GM18498 (cell line): ENCODE measurements around the gene FXYD2.
"Not testable (repeated sequence)": the region's sequence is repeated elsewhere in the genome, so short reads cannot be mapped to it uniquely, and the experiment has no call there.

Experiments used
- ATAC-seq: cut with Tn5 transposase; IDR thresholded peaks from one replicate; pipeline ENCODE4 v1.9.1; 2021; ENCODE audit warnings: mild to moderate bottlenecking, moderate library complexity; ENCODE audit not compliant: unreplicated experiment

Gene FXYD2

DNA sequence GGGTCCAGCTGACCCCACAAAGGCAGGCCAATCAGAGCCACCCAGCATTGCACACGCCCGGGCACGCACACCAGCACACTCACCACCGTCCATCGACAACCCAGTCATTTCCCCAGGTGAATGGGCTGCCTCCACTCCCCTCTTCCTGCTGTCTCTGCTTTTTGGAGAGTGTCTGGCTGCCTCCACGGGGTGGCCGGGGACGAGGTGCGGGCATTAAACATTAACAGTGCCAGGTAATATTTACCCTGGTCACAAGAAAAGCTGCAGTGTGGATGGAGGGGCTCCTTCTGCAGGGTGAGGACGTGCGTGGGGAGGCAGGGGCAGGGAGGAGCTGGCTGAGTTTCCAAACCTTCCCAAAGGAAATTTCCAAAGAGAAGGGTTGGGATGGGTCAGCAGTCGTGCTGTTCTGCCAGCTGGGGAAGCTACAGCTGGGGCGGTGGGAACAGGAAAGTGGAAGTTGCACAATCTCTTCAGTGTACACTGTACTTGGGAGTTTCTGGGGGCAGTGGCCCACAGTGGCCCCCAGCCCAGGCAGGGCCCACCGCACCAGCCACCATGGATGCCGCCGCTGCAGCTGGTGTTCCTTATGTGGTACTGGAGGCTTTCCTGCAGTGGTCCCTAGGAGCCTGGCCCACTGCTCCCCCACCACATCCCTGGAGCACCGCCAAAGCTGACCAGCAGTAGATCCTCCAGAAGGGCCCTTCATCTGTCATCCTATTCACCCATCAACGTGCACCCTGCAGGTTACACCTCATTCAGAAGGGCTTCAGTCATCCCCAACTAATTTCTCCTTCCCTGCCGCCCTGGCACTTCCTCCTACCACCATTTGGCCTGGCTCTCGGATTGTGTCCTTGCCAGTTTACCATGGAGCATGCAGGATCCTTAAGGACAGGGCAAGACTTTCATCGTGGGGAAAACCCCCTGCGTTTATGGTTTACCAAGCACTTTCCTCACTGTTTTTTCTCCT lies at the start of gene FXYD2:
Gene FXYD2 (minus strand): TSS at position 174 of the 967 bp plus-strand sequence. CDS start 66 bp downstream, at position 108.
- ATAC-seq: no peak

DNA sequence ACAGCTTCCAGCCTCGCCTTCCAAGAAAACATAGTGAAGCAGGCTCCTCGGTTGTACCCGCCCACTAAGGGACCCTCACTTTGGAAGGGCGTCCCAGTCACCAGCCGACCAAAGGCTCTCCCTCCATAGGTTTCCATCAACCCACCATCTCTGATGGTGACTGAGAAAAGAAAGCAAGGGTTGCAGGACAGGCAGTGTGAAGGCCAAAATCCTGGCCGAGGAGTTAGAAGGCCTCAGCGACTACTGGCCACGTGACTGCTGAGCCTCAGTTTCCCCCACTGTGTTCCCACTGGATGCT lies 49.2 kb upstream of the FXYD2 start:
- ATAC-seq: no peak

DNA sequence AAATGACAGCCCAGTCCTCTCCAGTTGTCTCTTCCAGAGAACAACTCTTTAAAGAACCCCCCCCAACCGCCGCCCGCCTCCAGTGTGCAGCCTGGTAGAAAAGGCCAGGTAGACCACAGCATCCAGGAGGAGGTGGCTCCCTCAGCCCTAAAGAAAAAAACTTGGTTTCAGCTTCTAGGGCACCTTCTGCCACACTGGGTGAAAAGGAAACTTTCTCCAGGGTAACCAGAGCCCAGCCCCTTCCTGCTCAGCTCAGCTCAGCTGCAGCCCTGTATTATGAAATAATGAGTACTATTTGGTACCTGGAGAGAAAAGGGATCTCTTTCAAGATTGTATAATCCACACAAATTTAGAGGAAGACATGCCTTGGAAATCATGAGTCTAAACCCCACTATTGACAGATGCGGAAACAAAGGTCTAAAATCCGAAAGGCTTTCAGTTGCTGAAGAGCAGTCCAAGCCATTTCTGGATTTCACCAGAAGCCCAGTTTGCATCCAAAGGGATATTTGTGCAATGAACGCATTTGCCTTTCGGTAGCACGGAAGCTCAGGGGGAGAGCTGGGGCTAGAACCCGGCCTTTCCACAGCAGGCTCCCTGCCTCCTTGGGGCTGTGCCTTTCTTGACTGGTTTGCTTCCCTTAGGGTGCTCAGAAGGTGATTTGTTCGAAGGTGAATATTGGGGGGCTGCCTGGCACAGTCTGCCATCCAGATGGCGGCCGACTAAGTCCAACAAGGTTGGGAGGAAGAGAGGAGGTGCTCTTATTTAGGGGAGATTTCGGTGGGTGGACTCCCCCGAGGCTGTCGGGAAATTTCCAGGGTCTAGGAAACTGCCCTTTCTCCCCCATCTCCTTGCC lies 48.7 kb upstream of the FXYD2 start:
- no peak for ATAC-seq

DNA sequence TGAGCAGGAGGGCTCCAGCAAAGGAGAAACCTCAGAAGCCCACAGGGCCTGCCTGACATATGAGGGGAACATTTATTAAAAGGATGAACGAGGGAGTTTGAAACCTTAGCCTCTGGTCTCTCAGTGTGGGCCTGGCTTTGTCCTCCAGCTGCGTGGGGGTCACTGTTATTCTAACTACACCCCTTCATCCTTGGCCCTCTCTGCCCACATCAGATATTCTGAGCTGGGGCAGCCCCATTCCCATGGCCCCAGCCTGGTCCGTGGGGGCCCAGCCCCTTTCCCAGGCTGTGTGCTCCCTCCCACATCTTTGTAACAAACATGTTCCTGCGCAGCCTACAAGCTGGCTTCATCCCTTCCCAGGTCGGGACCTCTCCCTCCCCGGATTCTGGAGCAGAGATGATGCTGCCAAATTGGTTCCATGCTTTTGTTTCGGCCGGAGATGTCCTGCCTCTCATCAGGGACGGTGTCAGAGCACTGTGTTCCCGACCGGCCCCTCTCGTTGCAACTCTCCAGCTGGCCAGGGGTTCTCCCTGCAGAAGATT lies 47.9 kb upstream of the FXYD2 start:
- no peak for ATAC-seq

DNA sequence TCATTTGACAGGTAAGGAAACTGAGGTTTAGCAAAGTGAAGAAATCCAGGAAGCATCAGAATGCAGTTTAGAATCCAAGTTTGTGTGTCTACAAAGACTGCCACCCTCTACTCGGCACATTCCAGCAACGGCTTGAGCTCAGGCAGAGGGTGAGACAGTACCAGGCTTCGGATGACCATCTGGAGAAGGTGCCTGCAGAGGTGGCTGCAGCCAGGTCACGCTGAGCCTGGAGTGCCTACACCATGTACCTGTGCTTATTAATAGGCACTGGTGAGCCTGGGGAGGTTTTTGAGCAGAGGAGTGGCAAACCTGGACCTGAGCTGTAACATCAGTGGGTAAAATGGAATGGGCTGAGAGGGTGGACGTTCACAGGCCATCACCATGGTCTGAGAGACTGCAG lies 47.2 kb upstream of the FXYD2 start:
- ATAC-seq: no peak

DNA sequence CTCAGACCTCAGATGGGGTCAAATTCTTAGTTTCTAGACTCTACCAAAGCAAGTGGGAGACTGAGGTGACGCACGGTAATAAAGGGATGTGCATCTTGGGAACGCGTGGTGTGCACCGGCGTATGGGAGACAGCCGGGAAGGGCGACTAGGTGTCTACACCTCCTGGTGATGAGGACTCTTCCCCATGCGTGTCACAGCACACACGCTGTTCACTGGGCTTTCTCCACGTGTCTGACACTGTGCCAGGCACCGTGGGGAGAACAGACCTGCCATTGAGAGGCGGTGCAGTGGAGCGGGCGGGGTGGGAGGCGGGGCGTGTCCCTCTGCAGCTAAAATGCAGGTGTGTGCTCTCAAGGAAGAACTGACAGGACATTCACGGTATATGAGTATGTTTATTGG lies 46.6 kb upstream of the FXYD2 start:
- ATAC-seq: no peak

DNA sequence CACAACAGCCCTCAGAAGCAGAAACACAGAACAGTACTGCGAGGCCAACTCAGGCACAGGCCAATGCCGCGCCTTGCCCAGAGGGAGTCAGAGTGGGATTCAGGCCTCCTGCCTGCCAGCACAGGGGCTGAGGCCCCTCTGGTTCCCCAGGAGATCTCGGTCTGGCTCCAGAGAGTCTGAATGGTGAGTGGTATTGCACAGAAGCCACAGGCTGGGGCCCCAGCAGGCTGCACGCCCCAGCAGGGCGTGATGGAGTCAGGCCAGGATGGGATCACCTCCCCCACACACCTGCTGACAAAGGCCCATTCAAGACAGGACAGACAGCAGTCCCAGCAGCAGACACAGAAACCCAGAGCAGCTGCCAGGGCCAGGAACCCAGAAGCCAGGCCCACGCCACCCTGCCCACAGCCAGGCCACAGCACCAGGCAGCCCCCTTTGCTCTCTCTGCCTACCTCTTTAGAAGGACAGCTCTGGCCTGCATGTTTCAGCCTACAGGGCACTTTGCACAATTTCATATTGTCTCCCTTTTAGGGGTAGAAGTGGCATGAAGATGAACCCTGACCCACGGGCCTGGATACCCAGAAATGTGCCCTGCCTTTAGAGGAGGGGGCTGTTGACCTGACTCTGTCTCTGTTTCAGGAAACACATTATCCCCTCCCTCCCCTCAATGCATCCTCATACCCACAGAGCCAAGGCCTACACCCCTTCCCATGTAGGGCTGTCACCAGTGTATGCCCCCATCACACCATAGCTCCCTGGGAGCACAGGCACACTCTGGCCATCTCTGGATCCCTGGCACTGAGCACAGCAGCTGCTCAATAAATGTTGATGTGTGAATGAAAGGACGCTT lies 45.8 kb upstream of the FXYD2 start:
- ATAC-seq: no peak

DNA sequence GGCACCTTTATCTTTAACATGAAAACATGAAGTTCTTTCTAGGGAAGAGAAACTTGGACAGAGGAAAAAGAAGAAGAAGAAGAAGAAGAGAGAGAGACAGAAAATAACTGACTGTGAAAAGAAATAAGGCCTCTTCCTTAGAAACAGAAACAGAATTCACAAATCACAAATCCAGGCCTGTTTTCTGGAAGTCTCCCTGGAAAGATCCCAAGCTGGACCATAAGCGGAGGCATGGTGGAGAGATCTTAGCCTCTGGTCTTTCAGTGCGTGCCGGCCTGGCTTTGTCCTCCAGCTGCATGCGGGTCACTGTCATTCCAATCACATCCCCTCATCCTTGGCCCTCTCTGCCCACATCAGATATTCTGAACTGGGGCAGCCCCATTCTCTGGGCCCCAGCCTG lies 45.1 kb upstream of the FXYD2 start:
- ATAC-seq: no peak

DNA sequence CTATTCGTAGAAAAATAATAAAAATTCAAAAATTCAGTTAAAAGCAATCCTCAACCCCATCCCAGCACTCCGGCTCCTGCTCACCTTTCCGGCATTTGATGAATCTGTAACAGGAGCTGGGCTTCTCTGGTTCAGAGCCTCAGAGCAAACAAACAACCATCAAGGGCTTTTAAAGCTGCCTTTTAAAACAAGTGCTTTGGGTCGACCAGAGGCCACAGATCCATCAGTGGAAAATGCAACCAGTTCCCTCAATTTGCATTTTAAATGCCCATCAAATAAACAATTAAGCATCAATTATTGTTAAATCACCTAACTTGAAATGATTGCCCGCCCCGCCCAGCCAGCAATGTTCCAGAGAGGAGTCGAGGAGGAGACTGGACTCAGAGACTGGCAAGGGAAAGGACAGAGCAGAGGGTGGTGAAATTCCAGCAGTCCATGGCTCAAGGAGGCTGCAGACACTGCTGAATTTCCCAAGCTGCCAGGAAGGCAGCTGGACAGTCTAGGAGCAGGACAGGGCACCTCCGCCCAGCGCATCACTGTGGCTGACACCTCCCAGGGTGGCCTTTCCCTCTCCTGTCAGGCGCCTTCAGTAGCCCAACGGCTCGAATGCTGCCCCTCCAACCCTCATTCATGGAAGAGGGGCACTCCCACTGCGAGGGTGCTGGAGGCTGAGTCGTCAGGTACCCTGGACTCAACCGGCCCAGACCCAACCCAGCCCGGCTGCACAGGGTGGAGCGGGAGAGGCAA lies 44.4 kb upstream of the FXYD2 start:
- no peak for ATAC-seq

DNA sequence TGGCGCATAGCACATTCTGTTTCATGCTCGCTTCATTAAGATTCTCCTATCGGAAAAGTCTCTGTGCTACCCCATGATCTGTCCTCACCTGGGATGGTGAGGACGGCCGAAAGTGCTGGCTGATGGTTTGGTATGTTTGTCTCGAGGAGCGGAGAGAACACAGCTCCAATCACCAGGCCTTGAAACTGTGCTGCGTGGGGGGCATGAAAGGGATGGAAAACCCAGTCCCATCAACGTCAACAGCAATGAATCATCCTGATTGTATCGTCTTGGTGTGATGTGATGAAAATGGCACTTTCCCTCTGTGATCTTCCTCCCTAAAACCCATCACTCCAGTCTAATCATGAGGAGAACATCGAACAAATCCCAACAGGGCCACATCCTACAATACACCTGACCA lies 43.5 kb upstream of the FXYD2 start:
- no peak for ATAC-seq

DNA sequence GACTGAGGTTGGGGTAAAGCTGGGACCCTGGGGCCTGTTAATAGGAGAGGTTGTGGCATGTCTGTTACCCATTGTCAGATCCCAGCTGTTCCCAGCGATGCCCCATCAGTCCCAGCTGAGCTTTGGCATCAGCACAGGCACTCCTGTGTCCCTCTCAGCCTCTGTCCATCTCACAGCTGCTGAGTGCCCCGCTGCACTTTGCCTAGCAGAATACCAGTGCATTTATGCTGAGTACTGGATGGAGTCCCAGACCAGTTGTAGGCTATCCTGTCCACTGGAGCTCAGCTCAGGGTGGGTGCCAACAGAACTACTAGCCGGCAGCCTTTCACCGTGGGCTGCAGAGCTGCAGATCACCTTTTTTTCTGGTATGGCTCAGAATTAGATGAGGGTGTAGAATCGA lies 42.0 kb upstream of the FXYD2 start:
- no peak for ATAC-seq

DNA sequence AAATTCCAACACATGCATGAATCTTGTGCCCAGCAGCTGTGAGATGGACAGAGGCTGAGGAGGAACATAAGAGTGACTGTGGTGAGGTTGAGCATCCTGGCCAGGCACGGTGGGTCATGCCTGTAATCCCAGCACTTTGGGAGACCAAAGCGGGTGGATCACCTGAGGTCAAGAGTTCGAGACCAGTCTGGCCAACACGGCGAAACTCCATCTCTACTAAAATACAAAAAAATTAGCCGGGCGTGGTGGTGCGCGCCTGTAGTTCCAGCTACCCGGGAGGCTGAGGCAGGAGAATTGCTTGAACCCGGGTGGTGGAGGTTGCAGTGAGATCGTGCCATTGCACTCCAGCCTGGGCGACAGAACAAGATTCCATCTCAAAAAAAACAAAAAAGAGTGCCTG lies 41.0 kb upstream of the FXYD2 start:
- ATAC-seq: not testable (repeated sequence)

DNA sequence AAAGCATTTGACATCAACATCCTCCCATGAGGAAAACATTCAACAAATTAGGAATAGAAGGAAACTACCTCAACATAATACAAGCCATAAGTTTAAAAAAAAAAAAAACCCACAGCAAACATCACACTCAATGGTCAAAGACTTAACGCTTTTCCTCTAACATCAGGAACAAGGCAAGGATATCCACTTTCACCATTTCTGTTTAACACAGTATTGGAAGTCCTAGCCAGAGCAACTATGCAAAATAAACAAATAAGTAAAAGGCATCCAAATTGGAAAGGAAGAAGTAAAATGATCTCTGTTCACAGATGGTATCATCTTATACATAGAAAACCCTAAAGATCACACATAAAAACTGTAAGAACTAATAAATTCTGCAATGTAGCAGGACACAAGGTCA lies 38.8 kb upstream of the FXYD2 start:
- no peak for ATAC-seq

DNA sequence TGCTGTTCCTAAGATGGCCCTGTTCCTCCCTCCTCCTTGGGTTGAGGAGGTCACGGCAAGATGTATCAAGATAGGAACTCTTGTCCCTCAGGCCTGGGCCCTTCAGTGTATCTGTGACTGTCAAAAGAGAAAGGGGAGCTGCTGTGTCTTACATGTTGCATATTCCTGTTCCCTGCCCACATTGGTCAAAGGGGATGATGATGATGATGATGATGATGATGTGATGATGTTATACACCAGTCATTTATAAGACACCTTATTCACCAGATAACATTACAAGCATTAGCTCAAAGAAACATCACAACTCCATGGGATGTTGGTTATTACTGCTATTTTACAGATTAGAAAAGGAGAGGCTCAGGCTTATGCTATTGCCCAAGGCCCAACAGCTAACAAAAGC lies 38.2 kb upstream of the FXYD2 start:
- no peak for ATAC-seq

DNA sequence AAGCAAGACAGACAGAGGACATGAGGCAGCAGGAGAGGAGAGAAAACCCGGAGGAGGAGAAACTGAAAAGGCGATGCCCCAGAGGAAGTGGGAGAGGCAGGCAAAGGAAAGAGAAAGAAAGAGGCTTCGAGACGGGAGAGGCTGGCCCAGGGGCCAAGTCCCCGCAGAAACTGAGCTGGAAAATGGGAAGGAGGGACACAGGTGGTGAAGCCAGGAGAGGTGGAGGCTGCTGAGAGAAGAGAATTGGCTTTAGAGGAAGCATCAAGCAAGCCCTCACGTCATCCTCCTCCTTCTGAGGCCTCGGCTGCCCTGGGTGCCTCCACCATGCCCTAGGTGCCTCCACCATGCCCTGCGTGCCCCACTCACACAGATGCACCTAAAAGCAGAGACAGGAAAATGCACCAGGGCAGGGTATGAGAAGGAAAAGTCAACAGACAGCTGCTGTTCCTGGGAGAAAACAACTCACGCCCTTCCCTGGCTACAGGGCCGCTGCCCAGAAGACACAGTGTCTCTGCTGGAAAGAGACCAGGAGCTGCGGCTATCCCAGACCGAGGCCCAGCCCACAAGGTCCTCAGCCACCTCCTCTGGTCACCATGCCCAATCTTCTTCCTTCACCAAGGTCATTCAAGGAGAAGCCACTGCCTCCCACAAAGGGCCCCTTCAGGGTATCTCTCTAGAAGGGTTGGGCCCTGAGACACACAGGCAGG lies 37.6 kb upstream of the FXYD2 start:
- ATAC-seq: no peak

DNA sequence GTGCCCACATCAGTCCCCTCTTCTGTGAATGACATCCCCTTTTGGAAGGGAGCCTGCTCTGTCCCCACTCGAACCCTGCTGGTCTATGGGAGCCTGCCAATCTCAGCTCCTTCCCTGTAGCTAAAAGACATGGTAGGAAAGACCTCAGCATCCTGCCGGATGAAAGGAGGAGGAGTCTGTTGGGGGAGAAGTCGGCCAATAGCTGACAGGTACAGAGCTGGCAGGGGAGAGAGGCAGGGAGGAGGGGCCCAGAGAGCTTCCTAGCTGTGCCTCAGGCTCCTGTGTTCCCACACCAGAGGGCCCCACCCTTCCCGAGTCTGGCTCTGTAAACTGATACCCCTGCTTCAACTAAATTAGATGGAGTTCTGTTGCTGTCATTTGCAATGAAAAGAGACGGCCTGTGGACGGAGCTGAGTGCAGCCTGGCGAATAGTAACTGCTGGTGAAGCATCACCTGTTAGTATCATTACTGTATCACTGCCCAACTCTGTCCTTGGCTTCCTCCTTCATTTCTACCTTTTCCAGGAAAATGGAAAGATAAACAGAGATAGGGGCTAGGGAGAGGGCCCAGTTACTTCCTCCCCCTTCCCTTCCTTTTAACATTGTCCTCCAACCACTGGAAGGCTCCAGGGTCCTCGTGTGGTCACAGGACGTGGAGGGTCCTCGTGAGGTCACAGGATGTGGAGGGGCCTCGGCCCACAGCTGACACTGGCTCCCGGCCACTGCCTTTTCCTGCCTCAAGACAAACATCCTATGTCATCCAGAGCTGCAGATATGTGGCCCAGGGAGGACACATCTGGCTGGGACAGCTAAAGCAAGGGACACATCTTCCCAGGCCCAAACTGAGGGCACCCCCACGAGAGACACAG lies 36.8 kb upstream of the FXYD2 start:
- no peak for ATAC-seq

DNA sequence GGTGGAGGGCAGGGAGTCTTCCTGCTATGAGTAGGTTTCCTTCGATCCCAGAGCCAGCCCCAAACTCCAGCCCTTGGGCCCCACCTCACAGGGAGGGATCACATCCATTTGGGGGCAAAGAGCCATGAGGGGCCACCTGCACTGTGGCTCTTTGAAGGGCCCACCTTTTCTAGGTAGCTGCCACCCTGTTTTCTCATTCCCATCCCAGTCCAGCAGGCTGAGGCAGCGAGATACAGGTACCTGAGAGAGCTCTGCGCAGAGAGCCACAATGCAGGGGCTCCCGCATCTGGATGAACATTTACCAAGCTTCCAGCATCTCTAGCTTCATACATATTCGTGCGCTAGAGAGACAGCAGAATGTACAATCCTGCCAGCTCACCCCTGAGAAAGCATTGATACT lies 35.6 kb upstream of the FXYD2 start:
- no peak for ATAC-seq

DNA sequence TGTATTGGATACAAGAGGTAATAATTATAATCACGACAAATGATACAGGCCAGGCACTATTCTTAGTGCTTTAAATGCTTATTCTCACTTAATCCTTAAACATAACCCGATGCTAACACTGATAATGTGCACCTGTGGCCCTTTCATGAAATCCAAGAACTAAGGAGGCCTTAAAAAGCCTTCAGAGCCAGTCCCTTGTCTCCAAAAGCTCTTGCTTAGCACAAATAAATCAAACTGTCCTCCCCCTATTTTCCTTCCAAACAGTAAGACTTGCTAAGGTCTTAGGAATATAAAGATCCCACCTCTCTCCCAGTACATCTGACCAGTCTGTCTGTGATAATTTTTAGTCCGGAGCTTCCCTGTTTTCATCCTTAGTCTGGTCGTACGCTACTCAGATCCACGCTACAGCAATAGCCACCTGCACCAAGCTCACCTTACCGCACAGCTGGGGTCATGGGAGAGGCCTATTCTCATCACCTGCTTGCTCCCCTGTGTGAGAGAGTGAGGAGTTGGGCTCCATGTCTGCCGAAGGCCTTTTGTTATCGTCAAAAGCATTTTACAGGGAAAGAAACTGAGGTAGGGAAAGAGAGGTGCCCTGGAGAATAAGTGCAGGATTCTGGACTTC lies 35.1 kb upstream of the FXYD2 start:
- ATAC-seq: no peak
